GM21390 (cell line): ENCODE measurements around the gene NME5.
"Not testable (repeated sequence)": the region's sequence is repeated elsewhere in the genome, so short reads cannot be mapped to it uniquely, and the experiment has no call there.

Experiments
- ATAC-seq: cut with Tn5 transposase; IDR thresholded peaks from one replicate; pipeline ENCODE4 v1.9.1; 2021; ENCODE audit not compliant: unreplicated experiment

Gene NME5

GRCh38 chr5:138083702-138084101 lies 55.5 kb downstream of the NME5 start, which contains the start of gene WNT8A:
WNT8A (plus strand) TSS chr5:138084033; CDS start chr5:138084128, 95 bp downstream.
- ATAC-seq = no peak

- ATAC-seq = no peak
Observed at GRCh38 chr5:138082033-138082432, 57.2 kb downstream of the NME5 start.

- no peak for ATAC-seq
Observed at GRCh38 chr5:138078006-138078643, 61.1 kb downstream of the NME5 start.

GRCh38 chr5:138077064-138077696 lies 62.0 kb downstream of the NME5 start:
- no peak for ATAC-seq

- not testable (repeated sequence) for ATAC-seq
Observed at GRCh38 chr5:138070026-138070425, 69.2 kb downstream of the NME5 start.

GRCh38 chr5:138068742-138069600 lies 70.3 kb downstream of the NME5 start:
- ATAC-seq = no peak

- no peak for ATAC-seq
Observed at GRCh38 chr5:138067945-138068344, 71.3 kb downstream of the NME5 start.
